CD14-positive monocyte (primary cell): ENCODE measurements around the gene CALHM5. TPM values are rescaled to one million over a fixed set of nuclear protein-coding genes. Genes with fewer than 3 reads are reported as not detected.

Source experiments
- DNase-seq, 3 donors: peaks; one replicate each; pipeline ENCODE4 v3.0.0-alpha.2; 2011 to 2022
- H2AFZ ChIP-seq: 2 replicates; pipeline ENCODE4 v1.6.0; 2012; ENCODE audit warnings: mild to moderate bottlenecking, low read depth, low read length, inconsistent platforms; ENCODE audit not compliant: insufficient read depth, poor library complexity, severe bottlenecking
- H3K27ac ChIP-seq, 2 donors: 1 replicate in 1 of 2; 2 replicates in 1 of 2; pipeline ENCODE4 v1.5.1; 2012 to 2013; ENCODE audit warnings: low read length in 2 of 2, control low read depth in 1 of 2, inconsistent platforms in 1 of 2, low read depth in 1 of 2, mild to moderate bottlenecking in 1 of 2
- H3K27me3 ChIP-seq, 2 donors: one replicate each; pipeline versions ENCODE4 v1.6.0 to v1.6.1; 2011 to 2013; ENCODE audit warnings: low read length in 2 of 2; ENCODE audit not compliant: control insufficient read depth in 2 of 2, insufficient read depth in 2 of 2
- H3K36me3 ChIP-seq, 2 donors: replicated peaks in 1 of 2; 1 replicate in 1 of 2; 2 replicates in 1 of 2; pipeline versions ENCODE4 v1.5.1 to v1.6.1; 2012 to 2013; ENCODE audit warnings: low read length in 2 of 2, control low read depth in 1 of 2, inconsistent platforms in 1 of 2, mild to moderate bottlenecking in 1 of 2; ENCODE audit not compliant: insufficient read depth in 2 of 2, control insufficient read depth in 1 of 2
- H3K4me1 ChIP-seq, 2 donors: 1 replicate in 1 of 2; 2 replicates in 1 of 2; pipeline versions ENCODE4 v1.5.1 to v1.6.1; 2012 to 2013; ENCODE audit warnings: low read length in 2 of 2, control low read depth in 1 of 2, inconsistent platforms in 1 of 2, mild to moderate bottlenecking in 1 of 2, moderate library complexity in 1 of 2; ENCODE audit not compliant: insufficient read depth in 2 of 2, control insufficient read depth in 1 of 2
- H3K4me2 ChIP-seq: replicated peaks from 2 replicates; pipeline ENCODE3; 2012; ENCODE audit warnings: low read length, moderate library complexity, mild to moderate bottlenecking; ENCODE audit not compliant: poor library complexity, severe bottlenecking; ENCODE audit errors: extremely low read depth
- H3K4me3 ChIP-seq, 3 experiments: fragments of 200-600 bp in 1 of 3; sonication (generic) in 1 of 3; replicated peaks in 1 of 3; 1 replicate in 2 of 3; 2 replicates in 1 of 3; pipeline ENCODE4 v1.5.1; 2011 to 2013; ENCODE audit warnings: low read length in 3 of 3, mild to moderate bottlenecking in 3 of 3, control low read depth in 2 of 3, low read depth in 2 of 3, inconsistent platforms in 1 of 3, moderate library complexity in 1 of 3
- H3K79me2 ChIP-seq: 2 replicates; pipeline ENCODE4 v1.6.0; 2012; ENCODE audit warnings: mild to moderate bottlenecking, control low read depth, inconsistent platforms, low read length, moderate library complexity; ENCODE audit not compliant: insufficient read depth
- H3K9ac ChIP-seq: 2 replicates; pipeline ENCODE4 v1.6.0; 2017; ENCODE audit warnings: low read length, mild to moderate bottlenecking; ENCODE audit not compliant: insufficient read depth, poor library complexity, severe bottlenecking
- H3K9me3 ChIP-seq, 2 donors: replicated peaks in 1 of 2; 1 replicate in 1 of 2; 2 replicates in 1 of 2; pipeline versions ENCODE4 v1.5.1 to v1.6.1; 2012 to 2013; ENCODE audit warnings: low read length in 2 of 2, control low read depth in 1 of 2; ENCODE audit not compliant: control insufficient read depth in 1 of 2, insufficient read depth in 1 of 2
- H4K20me1 ChIP-seq: 2 replicates; pipeline ENCODE4 v1.6.0; 2012; ENCODE audit warnings: mild to moderate bottlenecking, low read length, control low read depth, moderate library complexity; ENCODE audit not compliant: insufficient read depth
- H3K27ac Mint-ChIP-seq, 7 donors: one replicate each; pipeline ENCODE4 v1.8.0; 2020; ENCODE audit warnings: mild to moderate bottlenecking in 7 of 7, mixed read lengths in 7 of 7, moderate library complexity in 6 of 7, inconsistent platforms in 2 of 7
- H3K27me3 Mint-ChIP-seq, 3 donors: one replicate each; pipeline ENCODE4 v1.8.0; 2021 to 2022; ENCODE audit warnings: low read depth in 3 of 3, mild to moderate bottlenecking in 3 of 3, mixed read lengths in 3 of 3, moderate library complexity in 3 of 3, inconsistent platforms in 1 of 3
- H3K36me3 Mint-ChIP-seq, 2 donors: one replicate each; pipeline ENCODE4 v1.8.0; 2020; ENCODE audit warnings: mixed read lengths in 2 of 2, inconsistent platforms in 1 of 2, mild to moderate bottlenecking in 1 of 2
- H3K4me1 Mint-ChIP-seq: one replicate; pipeline ENCODE4 v1.8.0; 2020; ENCODE audit warnings: mild to moderate bottlenecking, mixed read lengths
- H3K4me3 Mint-ChIP-seq, 2 donors: one replicate each; pipeline ENCODE4 v1.8.0; 2020; ENCODE audit warnings: mild to moderate bottlenecking in 2 of 2, mixed read lengths in 2 of 2, moderate library complexity in 1 of 2
- H3K9me3 Mint-ChIP-seq, 7 donors: one replicate each; pipeline ENCODE4 v1.8.0; 2020 to 2022; ENCODE audit warnings: mixed read lengths in 7 of 7, mild to moderate bottlenecking in 6 of 7, moderate library complexity in 6 of 7, inconsistent platforms in 2 of 7
- WGBS: methylation state at CpG from one replicate; pipeline ENCODE4 v1.1.5; 2013; ENCODE audit warnings: missing lambda C conversion rate; ENCODE audit not compliant: insufficient coverage; 5-methylcytosine and 5-hydroxymethylcytosine counted together
- intact Hi-C, 2 donors: fragments of 100-400 bp; cut with micrococcal nuclease; formaldehyde crosslinking; loops; one replicate each; pipeline versions ENCODE4 v1.15.0 to v1.15.1; 2023
- polyA plus RNA-seq, 3 donors: library from polyadenylated mRNA; depleted of rRNA in 1 of 3; unstranded in 2 of 3; stranded (reverse) in 1 of 3; fragments of 300-500 nt in 2 of 3; fragments of >200 nt in 1 of 3; fragmentation: Illumina TruSeq in 2 of 3; gene quantifications; 1 replicate in 2 of 3; 2 replicates in 1 of 3; pipeline ENCODE4 v1.2.3, GENCODE V29; 2012 to 2021
- TF ChIP-seq, protein P1 (sequence below): fragments of 200-600 bp; IDR thresholded peaks from one replicate; pipeline ENCODE4 v1.8.0; 2022; ENCODE audit warnings: antibody characterized with exemption, mild to moderate bottlenecking

The CALHM5 gene
- polyA plus RNA-seq, 3 donors: 0.01 TPM; not detected in 2

DNA sequence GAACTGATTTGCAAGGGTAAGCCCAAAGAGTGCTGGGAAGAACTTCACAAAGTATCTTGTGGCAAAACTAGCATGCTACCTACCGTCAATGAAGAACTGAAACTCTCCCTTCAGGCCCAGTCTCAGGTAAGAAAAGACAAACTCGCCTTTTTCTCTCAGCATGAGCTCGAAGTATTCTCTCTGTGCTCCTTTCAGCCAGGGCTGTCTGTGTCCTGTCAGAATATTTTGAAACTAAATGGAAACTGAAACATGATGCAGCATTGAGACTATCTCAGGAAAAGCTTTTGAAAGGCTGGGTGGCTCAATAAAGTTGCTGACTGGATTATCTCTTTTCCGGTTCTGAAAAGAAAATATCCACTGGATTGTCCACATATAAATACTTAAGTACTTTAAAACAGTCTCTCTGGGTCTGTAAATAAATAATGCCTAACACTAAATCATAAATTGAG, 696 bp downstream of the CALHM5 start:
- WGBS: 55% methylated on average over 2 of the region's 4 CpGs
- no peaks in the 10 kb centered on the region for H3K36me3 Mint-ChIP-seq
- Histone ChIP-seq H3K27me3 (no peaks in the 10 kb centered on the region), H3K4me2 (no peak overlapping the region), H3K9me3 (peaks cover 2 to 4% of the 10 kb centered on the region in 2 donors), H3K36me3 (no peaks in the 10 kb centered on the region), H4K20me1 (no peaks in the 10 kb centered on the region), H3K4me3 (no peak overlapping the region), H2AFZ (no peak overlapping the region), H3K79me2 (no peaks in the 10 kb centered on the region), H3K4me1 (peaks cover 7% of the 10 kb centered on the region in 2 donors), H3K9ac (no peak overlapping the region), H3K27ac (no peak overlapping the region)
- H3K27ac Mint-ChIP-seq: no peak overlapping the region
- DNase-seq: no peak
- intact Hi-C loops: no loop called here
- TF ChIP-seq, protein P1, sequence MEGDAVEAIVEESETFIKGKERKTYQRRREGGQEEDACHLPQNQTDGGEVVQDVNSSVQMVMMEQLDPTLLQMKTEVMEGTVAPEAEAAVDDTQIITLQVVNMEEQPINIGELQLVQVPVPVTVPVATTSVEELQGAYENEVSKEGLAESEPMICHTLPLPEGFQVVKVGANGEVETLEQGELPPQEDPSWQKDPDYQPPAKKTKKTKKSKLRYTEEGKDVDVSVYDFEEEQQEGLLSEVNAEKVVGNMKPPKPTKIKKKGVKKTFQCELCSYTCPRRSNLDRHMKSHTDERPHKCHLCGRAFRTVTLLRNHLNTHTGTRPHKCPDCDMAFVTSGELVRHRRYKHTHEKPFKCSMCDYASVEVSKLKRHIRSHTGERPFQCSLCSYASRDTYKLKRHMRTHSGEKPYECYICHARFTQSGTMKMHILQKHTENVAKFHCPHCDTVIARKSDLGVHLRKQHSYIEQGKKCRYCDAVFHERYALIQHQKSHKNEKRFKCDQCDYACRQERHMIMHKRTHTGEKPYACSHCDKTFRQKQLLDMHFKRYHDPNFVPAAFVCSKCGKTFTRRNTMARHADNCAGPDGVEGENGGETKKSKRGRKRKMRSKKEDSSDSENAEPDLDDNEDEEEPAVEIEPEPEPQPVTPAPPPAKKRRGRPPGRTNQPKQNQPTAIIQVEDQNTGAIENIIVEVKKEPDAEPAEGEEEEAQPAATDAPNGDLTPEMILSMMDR: no peak
- peaks cover 0 to 12% (median 10%) of the 10 kb centered on the region in 7 donors for H3K9me3 Mint-ChIP-seq
- H3K4me1 Mint-ChIP-seq: peaks cover 12% of the 10 kb centered on the region
- no peak overlapping the region for H3K4me3 Mint-ChIP-seq
- peaks cover 0 to 4% (median 1%) of the 10 kb centered on the region in 3 donors for H3K27me3 Mint-ChIP-seq

- Histone ChIP-seq H3K4me3 (no peak overlapping the region), H3K36me3 (no peaks in the 10 kb centered on the region), H3K27ac (no peak overlapping the region), H3K4me1 (peaks cover 7% of the 10 kb centered on the region in 2 donors), H2AFZ (no peak overlapping the region), H4K20me1 (no peaks in the 10 kb centered on the region), H3K79me2 (no peaks in the 10 kb centered on the region), H3K9ac (no peak overlapping the region), H3K27me3 (no peaks in the 10 kb centered on the region), H3K4me2 (no peak overlapping the region), H3K9me3 (peaks cover 2 to 4% of the 10 kb centered on the region in 2 donors)
- Mint-ChIP-seq H3K4me3 (no peak overlapping the region), H3K9me3 (peaks cover 0 to 12% (median 10%) of the 10 kb centered on the region in 7 donors), H3K27me3 (peaks cover 0 to 4% (median 1%) of the 10 kb centered on the region in 3 donors), H3K36me3 (no peaks in the 10 kb centered on the region), H3K4me1 (peaks cover 12% of the 10 kb centered on the region), H3K27ac (no peak overlapping the region)
- TF ChIP-seq, protein P1: no peak
- intact Hi-C loops: no loop called here
- no peak for DNase-seq
Observed at GRCh38 chr6:116512734-116513133, 1.3 kb downstream of the CALHM5 start.
